Fibroblast of lung (primary cell): ENCODE data around the gene ANKS1B. TPM values are rescaled to one million over a fixed set of nuclear protein-coding genes. Genes with fewer than 3 reads are reported as not detected.

Source experiments
- DNase-seq, 2 donors: peaks; one replicate each; pipeline versions ENCODE4 v3.0.0 to v3.0.0-alpha.2; 2010; ENCODE audit warnings: low read depth in 2 of 2
- H2AFZ ChIP-seq: 2 replicates; pipeline ENCODE4 v1.5.1; 2012; ENCODE audit warnings: low read length, control low read depth, inconsistent platforms
- H3K27ac ChIP-seq: 2 replicates; pipeline ENCODE4 v1.5.1; 2011; ENCODE audit warnings: low read length, control low read depth; ENCODE audit not compliant: insufficient read depth
- H3K27me3 ChIP-seq: 2 replicates; pipeline ENCODE4 v1.5.1; 2011; ENCODE audit warnings: mild to moderate bottlenecking, low read length; ENCODE audit not compliant: control insufficient read depth, insufficient read depth
- H3K36me3 ChIP-seq: 2 replicates; pipeline ENCODE4 v1.5.1; 2011; ENCODE audit warnings: low read length; ENCODE audit not compliant: control insufficient read depth, insufficient read depth
- H3K4me1 ChIP-seq: 2 replicates; pipeline ENCODE4 v1.5.1; 2011; ENCODE audit warnings: low read length; ENCODE audit not compliant: control insufficient read depth, insufficient read depth; ENCODE audit errors: extremely low read depth
- H3K4me2 ChIP-seq: 2 replicates; pipeline ENCODE4 v1.5.1; 2011; ENCODE audit warnings: low read length, control low read depth; ENCODE audit not compliant: insufficient read depth; ENCODE audit errors: extremely low read depth
- H3K4me3 ChIP-seq, 4 experiments: fragments of 200-600 bp in 1 of 4; sonication (generic) in 1 of 4; replicated peaks in 1 of 4; 2 replicates each; pipeline ENCODE4 v1.5.1; 2011 to 2016; ENCODE audit warnings: low read length in 4 of 4, low read depth in 3 of 4, mild to moderate bottlenecking in 3 of 4, control low read depth in 2 of 4, inconsistent platforms in 1 of 4, mixed read lengths in 1 of 4; ENCODE audit not compliant: insufficient read depth in 1 of 4; ENCODE audit errors: control extremely low read depth in 1 of 4
- H3K79me2 ChIP-seq: 2 replicates; pipeline ENCODE4 v1.5.1; 2012; ENCODE audit warnings: mild to moderate bottlenecking, low read length, inconsistent platforms; ENCODE audit not compliant: control insufficient read depth, insufficient read depth
- H3K9ac ChIP-seq: 2 replicates; pipeline ENCODE4 v1.5.1; 2011; ENCODE audit warnings: mild to moderate bottlenecking, low read length, control low read depth; ENCODE audit not compliant: insufficient read depth
- H3K9me3 ChIP-seq: 2 replicates; pipeline ENCODE4 v1.5.1; 2012; ENCODE audit warnings: low read depth, low read length; ENCODE audit not compliant: control insufficient read depth, insufficient read depth
- H4K20me1 ChIP-seq: 2 replicates; pipeline ENCODE4 v1.5.1; 2011; ENCODE audit warnings: low read length; ENCODE audit not compliant: control insufficient read depth, insufficient read depth; ENCODE audit errors: extremely low read depth
- EZH2 ChIP-seq: IDR thresholded peaks from 2 replicates; pipeline ENCODE4 v1.5.1; 2012; ENCODE audit warnings: low read length, control low read depth, mild to moderate bottlenecking; ENCODE audit errors: missing control alignments
- polyA plus RNA-seq, 2 donors: library from polyadenylated mRNA; depleted of rRNA in 1 of 2; stranded (reverse) in 1 of 2; unstranded in 1 of 2; fragments of >200 nt; gene quantifications; 2 replicates each; pipeline ENCODE4 v1.2.1, GENCODE V29; 2011 to 2012; ENCODE audit warnings: missing spikeins in 1 of 2
- total RNA-seq: library from RNA; depleted of rRNA; stranded (reverse); fragments of >200 nt; gene quantifications from 2 replicates; pipeline ENCODE4 v1.2.1, GENCODE V29; 2014
- TF ChIP-seq, protein P1 (sequence below), 2 donors: IDR thresholded peaks in 1 of 2; conservative IDR thresholded peaks in 1 of 2; 1 replicate in 1 of 2; 2 replicates in 1 of 2; pipeline ENCODE4 v1.5.1; 2011 to 2012; ENCODE audit warnings: low read length in 2 of 2, control low read depth in 1 of 2, inconsistent platforms in 1 of 2, low read depth in 1 of 2, mild to moderate bottlenecking in 1 of 2

ANKS1B gene
- total and polyA plus RNA-seq, 2 donors (not counting 1 experiment from before 2014, with no cell fraction given): 0.11 to 0.83 TPM

DNA sequence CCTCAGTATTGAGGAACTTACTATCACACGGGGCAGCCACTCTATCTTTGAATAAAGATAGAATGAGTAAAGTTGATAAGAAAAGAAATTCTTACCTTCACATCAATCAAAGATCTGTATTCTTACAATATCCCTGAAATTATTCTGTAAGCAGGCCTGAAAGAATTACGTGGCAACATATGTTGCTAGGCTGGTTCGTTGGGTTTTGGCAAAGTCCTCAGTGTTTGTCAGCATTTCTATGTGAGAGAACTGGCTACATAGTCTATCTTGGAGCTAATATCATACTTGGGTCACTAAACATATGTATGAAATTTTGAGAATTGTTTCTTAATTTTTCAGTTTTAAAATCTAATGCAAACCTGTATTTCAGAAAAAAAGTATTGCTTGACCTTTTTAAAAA, 749.4 kb downstream of the ANKS1B start:
- H3K9ac ChIP-seq: no peak overlapping the region
- H2AFZ ChIP-seq: no peak overlapping the region
- no peak overlapping the region for H3K4me2 ChIP-seq
- H3K27me3 ChIP-seq: no peaks in the 10 kb centered on the region
- H4K20me1 ChIP-seq: no peaks in the 10 kb centered on the region
- no peaks in the 10 kb centered on the region for H3K9me3 ChIP-seq
- H3K4me1 ChIP-seq: no peaks in the 10 kb centered on the region
- H3K79me2 ChIP-seq: no peaks in the 10 kb centered on the region
- no peak for DNase-seq
- no peak overlapping the region for H3K4me3 ChIP-seq
- H3K27ac ChIP-seq: no peak overlapping the region
- no peaks in the 10 kb centered on the region for H3K36me3 ChIP-seq
- TF ChIP-seq, protein P1, sequence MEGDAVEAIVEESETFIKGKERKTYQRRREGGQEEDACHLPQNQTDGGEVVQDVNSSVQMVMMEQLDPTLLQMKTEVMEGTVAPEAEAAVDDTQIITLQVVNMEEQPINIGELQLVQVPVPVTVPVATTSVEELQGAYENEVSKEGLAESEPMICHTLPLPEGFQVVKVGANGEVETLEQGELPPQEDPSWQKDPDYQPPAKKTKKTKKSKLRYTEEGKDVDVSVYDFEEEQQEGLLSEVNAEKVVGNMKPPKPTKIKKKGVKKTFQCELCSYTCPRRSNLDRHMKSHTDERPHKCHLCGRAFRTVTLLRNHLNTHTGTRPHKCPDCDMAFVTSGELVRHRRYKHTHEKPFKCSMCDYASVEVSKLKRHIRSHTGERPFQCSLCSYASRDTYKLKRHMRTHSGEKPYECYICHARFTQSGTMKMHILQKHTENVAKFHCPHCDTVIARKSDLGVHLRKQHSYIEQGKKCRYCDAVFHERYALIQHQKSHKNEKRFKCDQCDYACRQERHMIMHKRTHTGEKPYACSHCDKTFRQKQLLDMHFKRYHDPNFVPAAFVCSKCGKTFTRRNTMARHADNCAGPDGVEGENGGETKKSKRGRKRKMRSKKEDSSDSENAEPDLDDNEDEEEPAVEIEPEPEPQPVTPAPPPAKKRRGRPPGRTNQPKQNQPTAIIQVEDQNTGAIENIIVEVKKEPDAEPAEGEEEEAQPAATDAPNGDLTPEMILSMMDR (conservative IDR thresholded peaks at IDR 0.05 in 1 of 2, IDR thresholded peaks at IDR 0.05 in 1 of 2; ENCODE audit: low read depth in 1 of 2, low read length in 2 of 2): no peak
- no peak for TF ChIP-seq EZH2

DNA sequence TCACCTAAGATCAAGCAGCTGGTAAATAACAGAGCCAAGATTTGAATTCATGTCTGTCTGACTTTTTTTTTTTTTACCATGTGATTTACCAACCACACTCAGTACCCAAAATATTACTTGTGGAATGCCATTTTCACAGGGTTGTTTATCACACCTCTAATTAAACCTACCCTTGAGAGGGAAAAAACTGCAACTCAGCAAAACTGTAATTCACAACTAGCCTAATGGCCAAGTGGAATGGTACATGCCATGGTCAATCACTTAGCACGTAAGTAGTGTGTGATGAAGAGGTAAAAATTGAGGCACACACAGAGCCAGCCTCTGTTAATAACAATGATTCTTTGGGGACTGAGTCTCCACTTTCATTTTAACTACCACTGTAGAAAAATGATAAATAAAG, 750.0 kb downstream of the ANKS1B start:
- no peaks in the 10 kb centered on the region for H3K27me3 ChIP-seq
- H3K9me3 ChIP-seq: no peaks in the 10 kb centered on the region
- H3K4me3 ChIP-seq: no peak overlapping the region
- no peak overlapping the region for H3K9ac ChIP-seq
- no peak for DNase-seq
- H3K4me1 ChIP-seq: no peaks in the 10 kb centered on the region
- no peak overlapping the region for H3K27ac ChIP-seq
- no peak overlapping the region for H2AFZ ChIP-seq
- no peaks in the 10 kb centered on the region for H3K36me3 ChIP-seq
- H3K79me2 ChIP-seq: no peaks in the 10 kb centered on the region
- no peak overlapping the region for H3K4me2 ChIP-seq
- H4K20me1 ChIP-seq: no peaks in the 10 kb centered on the region
- TF ChIP-seq, protein P1 (conservative IDR thresholded peaks at IDR 0.05 in 1 of 2, IDR thresholded peaks at IDR 0.05 in 1 of 2; ENCODE audit: low read depth in 1 of 2, low read length in 2 of 2): no peak
- no peak for TF ChIP-seq EZH2

DNA sequence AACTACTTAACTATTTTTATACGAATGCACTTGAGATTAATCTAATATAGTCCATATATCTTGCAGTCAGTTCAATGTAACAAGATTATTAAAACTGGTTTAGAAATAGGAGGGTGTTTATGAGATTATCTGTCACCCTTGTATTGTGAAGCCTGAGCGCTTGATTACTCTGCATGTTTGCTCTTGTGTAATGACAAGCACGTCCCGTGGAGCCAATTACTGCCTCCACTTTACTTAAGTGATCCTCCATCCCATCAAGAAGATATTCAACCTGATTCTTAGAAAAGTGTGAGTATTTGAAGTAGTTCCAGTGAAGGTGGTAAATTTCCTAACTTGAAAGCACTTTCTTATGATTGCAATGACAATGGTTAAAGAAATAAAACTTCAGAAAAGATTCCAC, 752.4 kb downstream of the ANKS1B start:
- TF ChIP-seq, protein P1 (conservative IDR thresholded peaks at IDR 0.05 in 1 of 2, IDR thresholded peaks at IDR 0.05 in 1 of 2; ENCODE audit: low read depth in 1 of 2, low read length in 2 of 2): no peak
- no peak for TF ChIP-seq EZH2
- Histone ChIP-seq H3K4me3 (no peak overlapping the region), H3K27me3 (no peaks in the 10 kb centered on the region), H2AFZ (no peak overlapping the region), H3K9ac (no peak overlapping the region), H4K20me1 (no peaks in the 10 kb centered on the region), H3K4me1 (no peaks in the 10 kb centered on the region), H3K27ac (no peak overlapping the region), H3K4me2 (no peak overlapping the region), H3K79me2 (no peaks in the 10 kb centered on the region), H3K36me3 (no peaks in the 10 kb centered on the region), H3K9me3 (no peaks in the 10 kb centered on the region)
- DNase-seq: no peak
